HCT116 (cell line): Measurements from ENCODE around the gene HAVCR2. TPM values are rescaled to one million over a fixed set of nuclear protein-coding genes. Genes with fewer than 3 reads are reported as not detected.

Experiments used
- ATAC-seq: fragments of 200-7000 bp; cut with Tn5 transposase; 2 replicates; pipeline ENCODE4 v1.9.1; 2020; ENCODE audit warnings: mild to moderate bottlenecking, moderate library complexity
- Bru-seq: library from RNA; stranded (reverse); fragments of 400-500 nt; gene quantifications from one replicate; lab custom pipeline; 2021; lab: Mats Ljungman, UMichigan
- BruChase-seq, 2 experiments: library from RNA; stranded (reverse); fragments of 400-500 nt; gene quantifications; one replicate each; lab custom pipeline; 2021; lab: Mats Ljungman, UMichigan
- BruUV-seq: library from RNA; stranded (reverse); fragments of 400-500 nt; replicated peaks from 2 replicates; lab custom pipeline; 2021; lab: Mats Ljungman, UMichigan
- CTCF ChIA-PET: fragments of 300-600 bp; sonication (Branson Sonifier 250); formaldehyde crosslinking; loops from one replicate; lab custom pipeline; 2021; ENCODE audit warnings: antibody characterized with exemption; lab: Charles Lee
- POLR2A ChIA-PET: fragments of 300-600, 350-600 bp; sonication (Branson Sonifier 250); formaldehyde crosslinking; loops from one replicate; lab custom pipeline; 2021; ENCODE audit warnings: antibody characterized with exemption; lab: Charles Lee
- RAD21 ChIA-PET, 2 experiments: fragments of 300-600 bp; sonication (Branson Sonifier 250); formaldehyde crosslinking; loops; one replicate each; lab custom pipeline; 2023; ENCODE audit warnings: low total read pairs in 2 of 2; ENCODE audit not compliant: uncharacterized antibody in 2 of 2, unreplicated experiment in 2 of 2, low non-redundant PET in 1 of 2; lab: Charles Lee
- DNase-seq: peaks from one replicate; pipeline ENCODE4 v3.0.0-alpha.2; 2010; ENCODE audit warnings: low read depth, low spot score
- H2AFZ ChIP-seq: fragments of 200-600 bp; shearing (Covaris generic), sonication (generic); 2 replicates; pipeline ENCODE4 v1.6.1; 2017; ENCODE audit warnings: low read depth, mixed run types, mixed read lengths, antibody characterized with exemption, low read length; ENCODE audit not compliant: poor library complexity, severe bottlenecking
- H3K27ac ChIP-seq: 2 replicates; pipeline ENCODE4 v1.5.1; 2012; ENCODE audit warnings: low read depth, low read length
- H3K27me3 ChIP-seq: fragments of 200-600 bp; sonication (generic); 2 replicates; pipeline ENCODE4 v1.6.1; 2016; ENCODE audit warnings: mixed run types, low read length, mixed read lengths; ENCODE audit not compliant: insufficient read depth
- H3K36me3 ChIP-seq, 2 experiments: fragments of 200-500 bp in 1 of 2; fragments of 200-600 bp in 1 of 2; sonication (Bioruptor generic) in 1 of 2; sonication (generic) in 1 of 2; 2 replicates each; pipeline versions ENCODE4 v1.5.1 to v1.6.1; 2014 to 2016; ENCODE audit warnings: low read length in 2 of 2, inconsistent platforms in 1 of 2, mixed read lengths in 1 of 2, mixed run types in 1 of 2; ENCODE audit not compliant: insufficient read depth in 2 of 2, control insufficient read depth in 1 of 2
- H3K4me1 ChIP-seq, 2 experiments: fragments of 200-600 bp in 1 of 2; sonication (generic) in 1 of 2; 2 replicates each; pipeline versions ENCODE4 v1.5.1 to v1.6.1; 2012 to 2017; ENCODE audit warnings: low read length in 2 of 2, inconsistent platforms in 1 of 2, mild to moderate bottlenecking in 1 of 2, mixed read lengths in 1 of 2, mixed run types in 1 of 2, moderate library complexity in 1 of 2; ENCODE audit not compliant: insufficient read depth in 2 of 2, control insufficient read depth in 1 of 2
- H3K4me2 ChIP-seq: fragments of 200-600 bp; sonication (generic); 2 replicates; pipeline ENCODE4 v1.6.1; 2017; ENCODE audit warnings: mixed run types, low read length, mixed read lengths
- H3K4me3 ChIP-seq, 2 experiments: fragments of 200-600 bp in 1 of 2; sonication (generic) in 1 of 2; replicated peaks in 1 of 2; 2 replicates each; pipeline ENCODE4 v1.5.1; 2011 to 2016; ENCODE audit warnings: low read length in 2 of 2, control low read depth in 1 of 2, low read depth in 1 of 2, mild to moderate bottlenecking in 1 of 2, mixed read lengths in 1 of 2, mixed run types in 1 of 2
- H3K79me2 ChIP-seq: fragments of 200-600 bp; sonication (generic); 2 replicates; pipeline ENCODE4 v1.6.1; 2017; ENCODE audit warnings: mild to moderate bottlenecking, mixed run types, low read length, moderate library complexity, mixed read lengths; ENCODE audit not compliant: insufficient read depth
- H3K9ac ChIP-seq: fragments of 200-600 bp; sonication (generic); 2 replicates; pipeline ENCODE4 v1.6.1; 2016; ENCODE audit warnings: low read length, mixed read lengths
- H3K9me2 ChIP-seq: fragments of 200-600 bp; sonication (generic), shearing (Covaris generic); 2 replicates; pipeline ENCODE4 v1.6.1; 2017; ENCODE audit warnings: mixed run types, mild to moderate bottlenecking, moderate library complexity; ENCODE audit not compliant: insufficient read depth
- H3K9me3 ChIP-seq, 2 experiments: fragments of 200-500 bp in 1 of 2; fragments of 200-600 bp in 1 of 2; sonication (Bioruptor generic) in 1 of 2; sonication (generic) in 1 of 2; 2 replicates each; pipeline ENCODE4 v1.6.1; 2014 to 2017; ENCODE audit warnings: low read length in 2 of 2, mixed read lengths in 2 of 2, inconsistent platforms in 1 of 2, low read depth in 1 of 2, mild to moderate bottlenecking in 1 of 2, mixed run types in 1 of 2, moderate library complexity in 1 of 2; ENCODE audit not compliant: control insufficient read depth in 1 of 2, insufficient read depth in 1 of 2
- H4K20me1 ChIP-seq: fragments of 200-600 bp; sonication (generic), shearing (Covaris generic); 2 replicates; pipeline ENCODE4 v1.6.1; 2017; ENCODE audit warnings: mixed run types, mild to moderate bottlenecking, moderate library complexity; ENCODE audit not compliant: insufficient read depth
- CBX3 ChIP-seq: IDR thresholded peaks from 2 replicates; pipeline ENCODE4 v1.6.1; 2012; ENCODE audit warnings: low read depth
- CEBPB ChIP-seq: IDR thresholded peaks from 2 replicates; pipeline ENCODE4 v1.6.1; 2012; ENCODE audit warnings: low read depth
- CTCF ChIP-seq, 3 experiments: fragments of 200-600 bp in 1 of 3; sonication (generic) in 1 of 3; IDR thresholded peaks in 2 of 3; conservative IDR thresholded peaks in 1 of 3; 2 replicates each; pipeline ENCODE4 v1.5.1; 2012 to 2017; ENCODE audit warnings: low read depth in 2 of 3, low read length in 2 of 3, antibody characterized with exemption in 1 of 3, borderline replicate concordance in 1 of 3, control low read depth in 1 of 3, mild to moderate bottlenecking in 1 of 3, mixed read lengths in 1 of 3, mixed run types in 1 of 3, moderate library complexity in 1 of 3; ENCODE audit not compliant: insufficient read depth in 1 of 3
- ELF1 ChIP-seq: IDR thresholded peaks from 2 replicates; pipeline ENCODE4 v1.6.1; 2012; ENCODE audit warnings: low read depth, borderline replicate concordance
- EZH2phosphoT487 ChIP-seq: fragments of 200-600 bp; IDR thresholded peaks from 2 replicates; pipeline ENCODE4 v1.6.1; 2018; ENCODE audit warnings: antibody characterized with exemption, borderline replicate concordance
- RAD21 ChIP-seq: IDR thresholded peaks from 2 replicates; pipeline ENCODE4 v1.6.1; 2012; ENCODE audit warnings: low read depth, mild to moderate bottlenecking
- REST ChIP-seq: IDR thresholded peaks from 2 replicates; pipeline ENCODE4 v1.6.1; 2012; ENCODE audit warnings: low read depth
- SIN3A ChIP-seq: IDR thresholded peaks from 2 replicates; pipeline ENCODE4 v1.6.1; 2012; ENCODE audit warnings: low read depth
- TCF7L2 ChIP-seq: IDR thresholded peaks from 2 replicates; pipeline ENCODE4 v1.7.0; 2011; ENCODE audit warnings: borderline replicate concordance, inconsistent platforms; ENCODE audit not compliant: insufficient read depth, insufficient read length; ENCODE audit errors: extremely low read depth
- ZBTB33 ChIP-seq: IDR thresholded peaks from 2 replicates; pipeline ENCODE4 v1.6.1; 2011; ENCODE audit warnings: mild to moderate bottlenecking, low read length, moderate library complexity; ENCODE audit not compliant: insufficient replicate concordance; ENCODE audit errors: extremely low read depth
- ZFX ChIP-seq: fragments of 450-650 bp; IDR thresholded peaks from 2 replicates; pipeline ENCODE4 v1.6.1; 2017
- ZNF274 ChIP-seq: fragments of 200-500 bp; sonication (Bioruptor generic); IDR thresholded peaks from 2 replicates; pipeline ENCODE4 v1.6.1; 2014; ENCODE audit warnings: mild to moderate bottlenecking, low read depth, low read length, inconsistent platforms
- intact Hi-C: fragments of 100-400 bp; cut with micrococcal nuclease; formaldehyde crosslinking; loops from 2 replicates; pipeline ENCODE4 v1.10.0; 2022
- long read RNA-seq: library from polyadenylated mRNA; unstranded; transcript quantifications from one replicate; pipeline ENCODE4 v2.0.0, GENCODE V29; 2021; ENCODE audit not compliant: unreplicated experiment
- polyA plus RNA-seq: library from polyadenylated mRNA; unstranded; fragments of >200 nt; gene quantifications from 2 replicates; pipeline ENCODE4 v1.2.1, GENCODE V29; 2012; ENCODE audit warnings: missing spikeins
- total RNA-seq: library from RNA; stranded (reverse); gene quantifications from one replicate; pipeline ENCODE4 v1.2.1, GENCODE V29; 2021; ENCODE audit not compliant: unreplicated experiment

HAVCR2 gene
- 0.07 TPM for total RNA-seq
- polyA plus RNA-seq = 0.04 TPM in 2 replicates
- Bru-seq, nascent RNA = percentile 19 among the genes with signal in this experiment
- BruChase-seq, experiment 1, labeled RNA remaining after a 6-hour chase = percentile 30 among the genes with signal in this experiment
- BruChase-seq, experiment 2, labeled RNA remaining after a 2-hour chase = percentile 16 among the genes with signal in this experiment
- long read RNA-seq = 0 reads

- Histone ChIP-seq H3K27ac (no peak within 1 kb of the TSS), H3K9me2 (no peaks in the 10 kb centered on the region), H3K9me3 (no peaks in the 10 kb centered on the region), H3K9ac (no peak within 1 kb of the TSS), H3K79me2 (no peaks in the 10 kb centered on the region), H3K4me2 (no peak within 1 kb of the TSS), H2AFZ (no peak within 1 kb of the TSS), H3K4me3 (no peak within 1 kb of the TSS), H3K27me3 (no peaks in the 10 kb centered on the region), H3K4me1 (no peaks in the 10 kb centered on the region), H4K20me1 (no peaks in the 10 kb centered on the region), H3K36me3 (no peaks in the 10 kb centered on the region)
- CTCF ChIA-PET = no interaction called here
- no TSS peak for BruUV-seq
- TF ChIP-seq ZNF274 (no peak), ELF1 (no peak), CBX3 (no peak), SIN3A (no peak), TCF7L2 (no peak), EZH2phosphoT487 (no peak), CEBPB (no peak), REST (no peak), RAD21 (no peak), CTCF (IDR thresholded peaks at IDR 0.05 in 2 of 3, conservative IDR thresholded peaks at IDR 0.05 in 1 of 3; ENCODE audit: borderline replicate concordance in 1 of 3, insufficient read depth in 1 of 3, low read depth in 2 of 3, low read length in 2 of 3) (no peak), ZBTB33 (no peak), ZFX (no peak)
- intact Hi-C loops = no loop called here
- RAD21 ChIA-PET = no interaction called here
- POLR2A ChIA-PET = no interaction called here
- ATAC-seq = no peak
- DNase-seq = no peak
These were observed at the start of gene HAVCR2 for GRCh38 chr5:157108976-157109375. TSS of gene HAVCR2 (minus strand) at chr5:157109044. CDS start at chr5:157108983, 61 bp downstream.
